HG03196 (cell line): Measurements from ENCODE around the gene AIP.

Source experiments
- ATAC-seq: cut with Tn5 transposase; IDR thresholded peaks from one replicate; pipeline ENCODE4 v1.9.1; 2021; ENCODE audit not compliant: unreplicated experiment

The AIP gene

DNA sequence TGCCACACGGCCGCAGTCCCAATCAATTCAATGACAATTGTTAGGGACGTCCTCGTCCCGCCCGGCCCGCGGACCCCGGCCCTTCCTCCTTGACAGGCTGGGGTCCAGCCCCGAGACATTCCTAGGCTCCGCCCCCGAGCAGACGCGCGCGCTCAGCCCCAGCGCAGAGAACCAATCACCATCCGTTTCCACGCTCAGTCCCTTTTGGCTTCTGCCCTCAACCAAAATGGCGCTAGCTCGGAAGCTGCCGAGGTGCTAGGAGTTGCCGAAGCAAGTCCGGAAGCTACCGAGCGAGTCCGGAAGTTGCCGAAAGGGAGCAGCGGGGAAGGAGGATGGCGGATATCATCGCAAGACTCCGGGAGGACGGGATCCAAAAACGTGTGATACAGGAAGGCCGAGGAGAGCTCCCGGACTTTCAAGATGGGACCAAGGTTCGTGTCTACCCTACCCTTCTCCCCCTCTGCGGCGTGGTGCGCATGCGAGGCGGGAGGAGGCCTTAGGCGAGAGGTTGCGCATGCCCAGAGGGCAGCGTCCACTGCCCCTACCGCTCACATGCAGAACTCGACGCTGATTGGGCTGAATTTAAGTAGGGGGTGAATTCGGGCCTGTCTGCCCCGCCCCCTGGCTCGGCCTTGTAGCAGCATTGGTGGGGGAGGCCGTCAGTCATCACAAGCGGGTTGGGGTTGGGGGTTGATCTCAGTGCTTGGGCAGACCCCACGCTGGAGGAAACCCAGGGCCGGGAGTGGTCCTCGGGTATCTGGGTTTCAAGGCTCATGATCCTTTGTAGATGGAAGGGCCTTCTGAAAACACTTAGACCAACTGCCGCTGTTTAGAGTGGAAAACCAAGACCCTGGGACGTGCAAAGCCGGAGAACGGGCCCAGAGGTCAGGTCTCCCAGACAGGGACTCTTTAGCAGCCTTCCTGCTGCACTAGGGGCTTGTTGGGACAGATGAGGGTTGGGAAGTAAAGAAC, at the start of gene AIP:
Gene AIP, plus strand, starts transcription at position 200 of the 972 bp plus-strand sequence. Its CDS starts 133 bp downstream, at position 333.
- peak; percentile 65 for ATAC-seq

DNA sequence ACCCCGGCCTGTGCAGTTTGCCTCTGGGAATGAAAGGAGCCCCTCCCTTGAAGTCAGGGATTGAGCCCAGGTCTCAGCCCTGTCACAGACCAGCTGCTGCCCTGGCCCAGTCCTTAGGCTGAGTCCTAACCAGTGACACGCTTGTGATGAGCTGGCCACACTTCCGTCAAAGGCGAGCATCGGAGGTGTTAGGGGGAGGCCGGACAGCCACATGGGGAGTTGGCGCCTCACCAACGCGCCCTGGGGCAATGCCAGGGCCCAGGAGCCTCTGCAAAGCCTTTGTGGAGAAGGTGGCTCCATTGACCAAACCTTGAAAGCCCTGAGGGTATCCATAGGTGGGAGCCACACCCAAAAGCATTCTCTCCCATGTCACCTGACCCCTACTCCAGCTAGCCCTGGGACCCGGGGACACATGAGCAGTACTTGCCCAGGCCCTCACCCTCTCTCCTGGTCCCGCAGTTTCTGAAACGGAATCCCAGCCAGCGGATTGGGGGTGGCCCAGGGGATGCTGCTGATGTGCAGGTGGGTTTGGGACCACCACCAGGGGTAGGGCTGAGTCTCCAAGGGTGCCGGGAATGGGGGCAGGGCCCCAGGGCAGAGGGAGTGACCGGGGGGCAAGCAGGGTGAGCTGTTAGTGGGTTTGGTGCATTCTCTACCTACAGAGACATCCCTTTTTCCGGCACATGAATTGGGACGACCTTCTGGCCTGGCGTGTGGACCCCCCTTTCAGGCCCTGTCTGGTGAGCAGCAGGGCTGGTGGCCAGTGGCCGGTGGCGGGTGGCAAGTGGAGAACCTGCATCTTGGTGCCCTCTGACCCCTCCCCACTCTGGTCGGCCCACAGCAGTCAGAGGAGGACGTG, 49.1 kb upstream of the AIP start:
- ATAC-seq: no peak

DNA sequence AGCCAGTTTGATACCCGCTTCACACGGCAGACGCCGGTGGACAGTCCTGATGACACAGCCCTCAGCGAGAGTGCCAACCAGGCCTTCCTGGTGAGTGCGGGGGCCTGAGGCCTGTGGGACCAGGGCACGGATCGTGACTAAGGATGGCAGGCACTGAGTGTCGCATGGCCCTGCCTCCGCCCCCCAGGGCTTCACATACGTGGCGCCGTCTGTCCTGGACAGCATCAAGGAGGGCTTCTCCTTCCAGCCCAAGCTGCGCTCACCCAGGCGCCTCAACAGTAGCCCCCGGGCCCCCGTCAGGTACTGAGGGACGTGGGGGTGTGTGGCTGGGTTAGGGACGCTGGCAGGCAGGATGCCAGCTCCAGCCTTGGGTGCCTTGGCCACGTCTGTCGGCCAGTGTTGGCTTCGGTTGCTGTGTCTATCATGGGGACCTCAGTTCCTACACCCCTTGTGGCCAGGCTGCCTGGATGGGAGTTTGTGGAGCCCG, 48.4 kb upstream of the AIP start:
- ATAC-seq: no peak

DNA sequence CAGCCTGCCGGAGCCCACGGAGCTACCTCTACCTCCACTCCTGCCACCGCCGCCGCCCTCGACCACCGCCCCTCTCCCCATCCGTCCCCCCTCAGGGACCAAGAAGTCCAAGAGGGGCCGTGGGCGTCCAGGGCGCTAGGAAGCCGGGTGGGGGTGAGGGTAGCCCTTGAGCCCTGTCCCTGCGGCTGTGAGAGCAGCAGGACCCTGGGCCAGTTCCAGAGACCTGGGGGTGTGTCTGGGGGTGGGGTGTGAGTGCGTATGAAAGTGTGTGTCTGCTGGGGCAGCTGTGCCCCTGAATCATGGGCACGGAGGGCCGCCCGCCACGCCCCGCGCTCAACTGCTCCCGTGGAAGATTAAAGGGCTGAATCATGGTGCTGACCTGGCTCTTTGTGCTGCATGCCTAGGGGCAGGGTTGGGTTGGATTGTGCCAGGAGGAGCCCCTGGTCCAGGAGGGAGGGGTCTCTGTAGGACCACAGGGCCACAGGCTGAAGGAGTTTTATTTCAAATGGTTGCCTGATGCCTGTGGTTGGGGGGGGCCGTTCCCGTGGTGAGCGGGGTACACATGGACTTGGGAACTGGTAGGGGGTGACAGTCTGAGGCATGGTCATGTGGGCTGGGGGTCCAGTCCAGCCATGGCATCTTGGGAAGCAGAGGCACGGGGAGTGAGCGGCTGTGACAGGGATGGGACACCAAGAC, 47.6 kb upstream of the AIP start:
- no peak for ATAC-seq

DNA sequence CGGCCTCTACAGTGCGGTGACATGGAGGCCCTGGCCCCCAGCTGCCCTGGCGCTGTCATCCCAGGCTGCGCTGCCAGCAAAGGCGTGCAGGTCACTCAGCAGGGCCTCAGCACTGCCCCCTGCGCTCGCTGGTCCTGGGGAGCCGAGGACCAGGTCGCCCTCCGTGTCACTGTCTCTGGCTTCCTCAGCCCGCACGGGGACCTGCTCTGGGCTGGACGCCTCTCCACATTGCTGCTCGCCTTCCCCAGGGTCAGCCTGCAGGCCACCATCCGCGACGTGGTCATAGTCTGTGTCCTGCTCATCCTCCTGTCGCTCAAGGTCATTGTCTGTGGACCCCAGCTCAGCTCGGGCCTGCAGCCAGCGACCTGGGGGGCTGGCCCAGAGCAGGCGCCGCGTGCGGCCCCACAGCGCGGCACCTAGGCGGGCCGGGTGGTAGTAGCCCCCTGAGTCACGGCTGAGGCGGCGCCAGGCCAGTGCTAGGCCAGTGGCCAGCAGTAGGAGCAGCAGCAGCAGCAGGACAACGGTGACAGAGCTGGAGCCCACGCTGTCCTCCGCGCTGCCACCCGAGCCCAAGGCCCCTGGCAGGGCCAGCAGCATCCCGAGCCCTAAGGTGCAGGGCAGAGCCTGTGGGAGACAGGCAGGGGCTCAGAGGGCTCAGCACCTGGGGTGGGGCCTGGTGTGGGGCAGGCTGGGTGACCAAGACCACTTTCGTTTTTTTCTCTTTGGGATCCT, 46.9 kb upstream of the AIP start:
- no peak for ATAC-seq

DNA sequence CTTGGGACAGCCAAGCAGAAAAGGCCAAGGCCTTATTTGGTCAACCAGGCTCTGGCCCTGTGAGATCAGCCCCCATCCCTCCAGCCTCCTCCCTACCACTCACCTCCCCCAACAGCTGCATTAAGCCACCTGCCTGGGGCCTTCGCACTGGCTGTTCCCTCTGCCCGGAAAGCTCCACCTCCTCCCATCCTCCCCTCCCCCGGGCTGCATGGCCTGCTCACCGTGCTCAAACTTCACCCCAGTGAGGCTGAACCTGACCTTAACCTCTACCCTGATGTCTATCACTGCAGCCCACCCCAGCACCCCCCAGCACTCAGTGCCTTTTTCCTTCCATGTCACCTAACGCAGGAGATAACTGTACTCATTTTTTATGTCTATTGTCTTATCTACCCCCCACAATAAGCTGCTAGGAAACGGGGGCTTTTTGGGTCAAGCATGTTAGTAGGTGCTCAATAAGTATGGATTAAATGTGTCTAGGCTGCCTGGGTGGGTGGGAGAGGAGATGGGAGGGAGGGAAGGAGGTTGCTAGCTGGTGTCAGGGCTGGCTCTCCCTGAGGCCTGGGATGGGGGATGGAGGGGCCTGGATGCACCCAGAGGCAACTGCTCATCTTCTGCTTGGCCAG, 46.3 kb upstream of the AIP start:
- ATAC-seq: no peak

DNA sequence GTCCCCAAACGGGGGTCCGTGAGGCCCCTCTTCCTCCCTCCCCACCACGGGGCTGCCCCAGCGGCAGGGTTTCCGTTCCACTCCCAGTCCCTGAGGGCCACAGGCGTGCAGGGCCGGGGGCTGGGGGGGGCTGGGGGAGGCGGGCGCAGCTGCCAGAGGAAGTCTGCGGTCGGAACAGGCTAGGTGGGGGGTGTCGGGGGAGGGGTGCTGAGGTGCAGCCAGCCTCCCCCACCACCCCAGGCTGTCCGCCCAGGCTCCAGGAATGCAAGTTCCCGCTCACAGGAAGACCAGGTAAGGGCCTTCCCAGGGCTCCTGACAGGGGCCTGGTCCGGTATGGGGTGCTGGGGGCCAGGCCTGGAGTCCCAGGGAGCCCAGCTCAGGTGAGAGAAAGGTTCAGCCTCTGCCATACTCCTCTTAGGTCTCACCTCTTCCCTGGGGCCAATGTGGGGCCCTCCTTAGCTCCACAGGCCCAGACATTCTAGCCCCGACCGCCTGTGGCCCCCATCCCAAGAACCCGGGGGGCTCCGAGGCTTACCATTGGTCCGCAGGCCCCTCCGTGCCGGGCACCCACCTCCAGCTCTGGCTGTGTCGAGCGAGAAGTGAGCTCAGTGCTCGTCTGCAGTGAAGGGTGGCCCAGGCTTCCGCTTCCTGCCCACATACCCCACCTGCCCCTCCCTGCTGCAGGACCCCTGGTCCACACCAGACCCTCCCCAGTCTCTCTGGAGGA, 45.6 kb upstream of the AIP start, which contains the start of gene PTPRCAP:
Gene PTPRCAP, minus strand, starts transcription at position 601 of the 727 bp plus-strand sequence. Its CDS starts 63 bp downstream, at position 538.
- no peak for ATAC-seq

DNA sequence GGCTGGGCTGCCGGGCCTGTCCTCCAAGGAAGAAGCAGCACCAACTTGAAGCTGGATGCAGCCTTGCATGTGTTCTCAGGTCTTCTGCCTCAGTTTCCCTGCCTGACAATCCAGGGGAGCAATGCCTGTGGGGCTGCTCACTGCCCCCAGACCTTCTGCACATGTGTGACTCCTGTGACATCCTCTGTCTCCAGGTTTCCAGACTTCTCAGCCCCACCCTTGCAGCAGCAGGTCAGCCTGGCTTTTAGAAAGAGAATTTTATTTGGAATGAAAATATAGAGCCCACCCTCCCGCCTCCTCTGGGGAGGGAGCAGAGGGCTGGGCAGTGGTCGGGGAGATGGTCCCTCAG, 45.0 kb upstream of the AIP start:
- no peak for ATAC-seq

DNA sequence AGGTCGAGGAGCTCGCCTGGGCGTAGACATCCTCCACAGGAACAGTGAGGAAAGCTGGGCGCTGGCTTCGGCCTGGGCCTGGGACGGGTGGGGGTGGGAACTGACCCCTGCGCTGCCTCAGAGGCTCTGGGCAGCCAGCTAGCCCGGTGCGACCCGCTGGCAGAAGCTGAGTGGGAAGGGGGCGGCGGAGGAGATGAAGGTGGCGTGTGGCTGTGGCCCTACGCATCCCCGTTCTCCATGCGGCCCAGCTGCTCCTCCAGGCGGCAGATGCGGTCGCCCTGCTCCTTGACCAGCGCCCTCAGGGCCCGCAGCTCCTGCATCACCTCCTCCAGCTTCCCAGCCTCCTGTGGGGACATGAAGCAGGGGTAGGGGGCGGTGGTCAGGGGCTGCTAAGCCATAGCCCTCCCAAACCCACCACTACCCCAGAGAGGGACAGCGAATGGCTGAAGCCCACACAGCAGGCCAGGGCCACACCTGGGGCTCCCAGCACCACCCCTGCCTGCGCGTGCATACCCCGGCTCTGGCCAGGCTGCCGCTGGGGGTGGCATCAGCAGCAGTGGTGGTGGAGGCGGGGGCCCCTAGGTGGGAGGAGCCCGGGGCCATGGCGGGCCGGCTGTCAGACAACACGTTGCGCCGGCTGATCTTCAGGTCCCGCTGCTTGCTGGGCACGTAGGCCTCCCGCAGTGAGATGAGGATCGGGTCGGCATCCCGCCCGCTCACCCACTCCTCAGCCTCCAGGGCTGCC, 44.5 kb upstream of the AIP start:
- no peak for ATAC-seq

DNA sequence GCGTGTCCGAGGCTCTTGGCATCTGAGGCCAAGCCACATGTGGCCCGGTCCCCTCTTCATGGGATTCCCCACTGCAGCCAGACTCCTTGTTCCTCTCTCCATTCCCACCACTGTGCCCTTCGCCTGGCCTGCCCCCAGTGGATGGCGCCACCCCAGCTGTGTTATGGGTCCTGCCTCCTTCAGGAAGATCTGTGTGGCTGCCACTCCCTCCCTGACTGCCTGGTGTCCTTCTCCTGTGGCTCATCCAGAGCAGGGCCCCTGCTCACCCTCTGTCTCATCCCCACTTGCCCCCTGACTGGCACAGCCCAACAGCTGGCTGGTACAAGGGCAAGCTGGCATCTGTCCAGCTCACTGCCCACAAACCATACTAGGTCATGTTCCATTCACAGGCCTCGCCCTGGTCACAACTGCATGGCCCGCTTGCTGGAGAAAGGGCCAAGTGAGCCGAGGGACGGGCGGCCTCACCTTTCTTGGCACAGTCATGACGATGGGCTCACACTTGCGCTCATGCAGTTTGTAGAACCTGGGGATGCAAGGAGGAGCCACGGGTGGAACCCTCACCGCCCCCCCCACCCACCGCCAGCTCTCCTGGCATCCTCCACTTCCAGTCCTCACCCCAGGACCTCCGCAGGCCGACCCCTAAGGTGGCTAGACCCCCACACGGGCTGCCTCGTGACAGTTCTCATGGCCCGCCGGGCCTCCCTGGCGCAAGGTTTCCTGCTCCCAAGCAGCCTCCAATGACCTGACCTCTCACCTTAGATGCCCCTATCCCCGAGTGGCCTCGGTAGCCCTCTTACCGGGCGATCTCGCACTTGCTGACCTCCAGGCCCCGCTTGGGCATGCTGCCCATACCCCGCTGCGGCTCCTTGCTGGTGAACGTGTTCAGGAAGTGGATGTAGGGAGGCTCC, 43.3 kb upstream of the AIP start:
- ATAC-seq: no peak

DNA sequence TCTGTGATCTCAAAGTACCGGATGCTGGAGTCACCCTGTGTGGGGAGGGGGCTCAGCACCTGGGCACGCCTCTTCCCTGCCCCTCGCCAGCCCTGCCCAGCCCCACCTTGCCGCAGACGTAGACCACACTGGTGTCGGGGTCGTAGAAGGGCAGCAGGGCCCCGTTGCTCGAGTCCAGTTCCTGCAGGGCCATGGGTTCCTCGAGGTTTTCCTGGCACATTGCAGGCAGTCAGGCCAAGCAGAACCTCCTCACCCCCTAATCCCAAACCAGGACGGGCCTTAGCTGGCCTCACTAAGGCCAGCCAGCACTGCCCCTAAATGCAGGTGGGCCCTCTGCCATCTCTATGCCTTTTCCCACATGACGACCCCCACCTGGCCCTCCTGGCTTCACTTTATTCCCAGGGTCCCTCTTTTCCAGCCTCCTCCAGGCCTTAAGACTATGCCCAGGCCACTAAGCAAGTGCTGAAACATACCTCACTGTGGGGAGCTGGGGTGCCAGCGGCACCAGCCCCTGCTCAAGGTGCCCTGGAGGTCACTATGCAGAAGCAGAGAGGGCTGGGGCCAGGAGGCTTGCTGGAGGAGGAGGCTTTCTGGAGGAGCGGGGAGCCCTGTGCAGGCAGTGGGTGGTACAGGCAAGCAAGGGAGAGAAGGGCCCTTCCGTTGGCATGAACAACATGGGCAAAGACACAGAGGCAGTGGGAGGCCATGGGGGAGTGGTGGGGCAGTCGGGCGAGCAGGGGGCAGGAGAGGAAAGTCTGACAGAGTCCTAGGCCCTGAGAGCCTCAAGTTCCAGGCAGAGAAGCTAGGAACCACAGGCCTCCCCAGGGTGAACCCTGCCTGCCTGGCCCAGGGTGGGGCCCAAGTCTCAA, 42.4 kb upstream of the AIP start:
- no peak for ATAC-seq

DNA sequence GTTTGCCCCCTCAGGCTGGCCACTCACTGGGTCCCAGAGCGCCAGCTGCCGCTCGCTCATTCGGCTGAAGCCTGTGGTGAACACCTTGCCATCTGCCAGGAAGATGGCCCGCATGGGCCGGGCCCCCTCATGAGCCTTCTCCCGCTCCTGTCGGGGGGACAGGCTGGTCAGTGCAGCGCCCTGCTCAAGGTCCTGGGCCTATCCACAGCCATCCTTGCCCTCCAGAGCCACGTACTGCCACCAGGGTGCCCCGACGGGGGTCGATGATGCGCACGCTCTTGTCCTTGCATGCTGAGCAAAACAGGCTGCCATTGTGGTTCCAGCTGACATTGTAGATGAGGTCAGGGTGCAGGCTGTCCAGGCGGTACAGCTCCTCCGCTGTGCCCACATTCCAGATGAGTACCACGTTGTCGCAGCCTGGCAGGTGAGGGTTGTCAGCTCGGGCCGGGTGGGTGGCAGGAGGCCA, 41.7 kb upstream of the AIP start:
- no peak for ATAC-seq

DNA sequence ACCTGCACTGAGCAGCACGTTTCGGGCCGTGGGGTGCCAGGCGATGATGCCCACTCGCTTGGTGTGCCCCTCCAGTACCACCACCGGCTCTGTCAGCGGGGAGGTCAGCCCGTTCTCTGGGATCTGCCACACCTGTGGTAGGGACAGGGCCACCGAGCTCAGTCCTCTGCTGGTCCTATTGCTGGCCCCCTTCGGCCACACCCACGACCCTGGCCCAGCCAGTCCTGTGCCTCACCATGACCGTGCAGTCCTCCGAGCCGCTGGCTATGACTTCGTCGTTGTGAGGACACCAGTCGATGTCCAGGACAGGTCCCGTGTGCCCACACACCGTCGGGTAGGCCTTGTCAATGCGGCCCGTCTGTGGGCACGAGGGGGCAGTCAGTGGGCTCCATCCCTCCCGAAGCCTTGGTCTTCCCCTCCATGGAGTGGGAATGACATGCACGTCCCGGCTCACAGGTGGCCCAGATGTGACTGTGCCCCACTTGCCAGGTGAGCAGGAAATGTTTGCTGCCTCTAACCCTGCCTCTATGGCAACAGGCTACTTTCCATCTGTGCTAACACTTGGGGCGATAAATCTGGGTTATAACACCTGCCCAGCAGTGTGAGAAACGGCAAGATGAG, 41.0 kb upstream of the AIP start:
- no peak for ATAC-seq

DNA sequence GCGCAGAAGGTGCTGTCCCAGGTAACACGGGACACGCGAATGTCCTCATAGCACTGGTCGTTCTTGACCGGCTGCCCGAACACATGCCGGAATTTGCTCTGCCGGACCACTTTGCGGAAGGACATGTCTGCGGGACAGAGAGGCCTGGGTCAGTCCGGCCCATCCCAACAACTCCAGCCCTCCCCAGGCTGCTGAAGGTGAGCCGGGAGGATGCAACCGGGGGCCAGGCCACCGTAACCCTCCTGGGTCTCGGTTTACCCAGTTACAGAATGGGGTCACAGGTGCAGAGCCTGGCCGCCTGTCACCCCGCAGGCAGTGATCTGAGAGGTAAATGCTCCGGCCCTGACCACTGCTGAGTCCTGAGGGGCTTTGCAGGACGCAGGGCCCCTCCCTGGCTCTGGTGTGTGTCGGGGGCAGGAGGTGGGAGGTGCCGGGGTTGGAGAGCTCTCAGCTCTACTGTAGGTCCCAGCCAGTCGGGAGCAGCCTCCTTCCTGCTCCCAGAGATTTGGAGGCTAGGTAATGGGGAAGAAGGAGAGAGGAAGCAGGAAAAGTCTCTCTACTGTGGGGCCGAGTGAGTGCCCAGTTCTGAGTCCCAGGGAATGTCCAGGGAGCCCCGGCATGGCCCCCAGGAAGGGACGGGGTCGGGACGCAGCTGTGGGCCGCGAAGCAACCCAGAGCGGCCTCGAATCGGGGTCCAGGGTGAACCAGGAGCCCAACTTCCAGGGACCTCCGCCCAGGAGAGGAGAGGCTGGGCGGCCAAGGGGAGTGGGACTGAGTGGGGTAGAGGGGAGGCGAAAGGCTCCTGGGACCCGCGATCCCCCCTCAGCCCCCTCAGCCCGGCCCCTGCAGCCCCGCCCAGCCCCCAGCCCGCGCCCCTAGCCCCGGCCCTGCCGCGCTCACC, 40.1 kb upstream of the AIP start:
- ATAC-seq: no peak

DNA sequence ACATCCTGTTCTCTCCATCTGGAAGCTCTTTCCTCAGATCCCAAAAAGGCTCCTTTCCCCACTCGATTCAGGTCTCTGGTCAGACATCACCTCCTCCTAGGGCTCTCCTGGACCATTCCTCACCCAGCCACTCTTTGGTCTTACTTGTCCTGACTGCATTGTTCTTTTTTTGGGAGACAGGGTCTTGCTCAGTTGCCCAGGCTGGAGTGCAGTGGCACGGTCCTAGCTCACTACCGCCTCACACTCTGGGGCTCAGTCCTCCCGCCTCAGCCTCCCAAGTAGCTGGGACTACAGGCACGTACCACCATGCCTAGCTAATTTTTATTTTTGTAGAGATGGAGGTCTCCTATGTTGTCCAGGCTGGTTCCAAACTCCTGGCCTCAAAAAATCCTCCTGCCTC, 37.3 kb upstream of the AIP start:
- ATAC-seq: no peak
